Measurements from ENCODE around the gene OR12D1. TPM values are rescaled to one million over a fixed set of nuclear protein-coding genes. Genes with fewer than 3 reads are reported as not detected.

The OR12D1 gene
- total RNA-seq, 1 experiment from 2014 or later: not detected

DNA sequence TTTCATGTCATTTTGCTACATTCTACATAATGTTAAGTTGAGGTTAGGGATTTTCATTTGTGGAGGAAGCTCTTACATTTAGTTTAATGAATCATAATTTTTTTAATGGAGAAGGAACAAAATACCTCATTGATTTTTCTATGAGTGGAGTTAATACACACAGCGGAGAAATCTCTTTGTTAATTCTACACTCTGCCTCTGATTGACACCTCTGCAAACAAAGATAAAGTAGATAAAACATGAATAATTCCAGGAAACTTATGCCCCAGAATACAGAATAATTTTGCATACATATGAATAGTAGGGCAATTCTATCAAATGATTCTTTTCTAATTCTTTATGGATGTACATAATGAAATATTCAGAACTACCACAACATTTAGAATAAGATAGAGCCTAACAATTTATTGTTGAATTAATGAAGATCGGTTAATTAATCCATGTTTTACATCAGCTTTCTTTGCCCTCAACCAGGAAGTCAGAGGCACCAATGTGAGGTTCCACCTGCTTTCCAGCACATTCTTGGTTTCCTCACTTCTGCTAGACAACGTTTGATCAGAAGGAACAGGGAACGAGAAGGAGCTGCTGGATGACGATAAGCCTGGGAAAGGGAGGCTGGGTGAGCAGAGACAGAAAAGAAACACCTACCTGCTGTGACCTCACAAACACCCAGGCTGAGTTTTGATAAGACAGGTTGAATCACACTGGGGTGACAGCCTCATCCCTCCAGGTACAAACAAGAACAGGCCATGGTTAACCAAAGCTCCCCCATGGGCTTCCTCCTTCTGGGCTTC, 46.5 kb downstream of the OR12D1 start:
- intact Hi-C loops (cut with micrococcal nuclease): no loop called here
- RAD21 ChIA-PET (ENCODE audit: low non-redundant PET in 1 of 2, low total read pairs in 2 of 2, uncharacterized antibody in 2 of 2, unreplicated experiment in 2 of 2): no interaction called here
- Histone ChIP-seq H3K79me2 (ENCODE audit: insufficient read depth, low read length) (no peaks in the 10 kb centered on the region), H3K9ac (ENCODE audit: low read length) (no peak overlapping the region), H3K4me2 (ENCODE audit: low read length) (no peak overlapping the region), H3K27me3 (ENCODE audit: insufficient read depth, low read length) (0 out of 2 replicates have a peak, but pooled peaks cover 6% of the 10 kb centered on the region), H3K36me3 (ENCODE audit: control insufficient read depth in 1 of 2, insufficient read depth in 2 of 2, low read length in 2 of 2) (no peaks in the 10 kb centered on the region), H3K9me2 (ENCODE audit: insufficient read depth) (no peaks in the 10 kb centered on the region), H4K20me1 (ENCODE audit: insufficient read depth) (no peaks in the 10 kb centered on the region), H3K27ac (ENCODE audit: low read depth, low read length) (no peak overlapping the region), H3K9me3 (ENCODE audit: control insufficient read depth in 1 of 2, insufficient read depth in 1 of 2, low read depth in 1 of 2, low read length in 2 of 2) (no peaks in the 10 kb centered on the region), H2AFZ (ENCODE audit: low read depth, low read length, poor library complexity, severe bottlenecking) (no peak overlapping the region), H3K4me3 (replicated peaks in 1 of 2; ENCODE audit: low read depth in 1 of 2, low read length in 2 of 2) (no peak overlapping the region), H3K4me1 (ENCODE audit: control insufficient read depth in 1 of 2, insufficient read depth in 2 of 2, low read length in 2 of 2) (0 out of 4 replicates have a peak, but pooled peaks cover 0 to 3% of the 10 kb centered on the region in 2 experiments)
- DNase-seq (ENCODE audit: low read depth, low spot score) (no peak), ATAC-seq (no peak)
- TF ChIP-seq JUND (IDR thresholded peaks at IDR 0.05) (no peak), POLR2AphosphoS5 (IDR thresholded peaks at IDR 0.05; ENCODE audit: low read depth, low read length) (no peak), FOSL1 (IDR thresholded peaks at IDR 0.05; ENCODE audit: low read depth) (no peak), RAD21 (IDR thresholded peaks at IDR 0.05; ENCODE audit: low read depth) (no peak), SIN3A (IDR thresholded peaks at IDR 0.05; ENCODE audit: low read depth) (no peak), ELF1 (IDR thresholded peaks at IDR 0.05; ENCODE audit: borderline replicate concordance, low read depth) (no peak)
- no TSS peak for BruUV-seq (replicated peaks)
- CTCF ChIA-PET: no interaction called here
- POLR2A ChIA-PET: no interaction called here

DNA sequence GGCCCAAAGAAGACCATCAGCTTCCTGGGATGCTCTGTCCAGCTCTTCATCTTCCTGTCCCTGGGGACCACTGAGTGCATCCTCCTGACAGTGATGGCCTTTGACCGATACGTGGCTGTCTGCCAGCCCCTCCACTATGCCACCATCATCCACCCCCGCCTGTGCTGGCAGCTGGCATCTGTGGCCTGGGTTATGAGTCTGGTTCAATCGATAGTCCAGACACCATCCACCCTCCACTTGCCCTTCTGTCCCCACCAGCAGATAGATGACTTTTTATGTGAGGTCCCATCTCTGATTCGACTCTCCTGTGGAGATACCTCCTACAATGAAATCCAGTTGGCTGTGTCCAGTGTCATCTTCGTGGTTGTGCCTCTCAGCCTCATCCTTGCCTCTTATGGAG, 47.3 kb downstream of the OR12D1 start:
- ChIA-PET CTCF (no interaction called here), RAD21 (ENCODE audit: low non-redundant PET in 1 of 2, low total read pairs in 2 of 2, uncharacterized antibody in 2 of 2, unreplicated experiment in 2 of 2) (no interaction called here), POLR2A (no interaction called here)
- no peak overlapping the region for H3K4me2 ChIP-seq (ENCODE audit: low read length)
- H3K4me1 ChIP-seq (ENCODE audit: control insufficient read depth in 1 of 2, insufficient read depth in 2 of 2, low read length in 2 of 2): 0 out of 4 replicates have a peak, but pooled peaks cover 0 to 3% of the 10 kb centered on the region in 2 experiments
- H3K27ac ChIP-seq (ENCODE audit: low read depth, low read length): no peak overlapping the region
- H3K9ac ChIP-seq (ENCODE audit: low read length): no peak overlapping the region
- H3K9me3 ChIP-seq (ENCODE audit: control insufficient read depth in 1 of 2, insufficient read depth in 1 of 2, low read depth in 1 of 2, low read length in 2 of 2): no peaks in the 10 kb centered on the region
- DNase-seq (ENCODE audit: low read depth, low spot score): no peak
- H3K27me3 ChIP-seq (ENCODE audit: insufficient read depth, low read length): 0 out of 2 replicates have a peak, but pooled peaks cover 6% of the 10 kb centered on the region
- BruUV-seq (replicated peaks): no TSS peak
- no peak overlapping the region for H2AFZ ChIP-seq (ENCODE audit: low read depth, low read length, poor library complexity, severe bottlenecking)
- intact Hi-C loops (cut with micrococcal nuclease): no loop called here
- no peak for TF ChIP-seq SP1 (IDR thresholded peaks at IDR 0.05; ENCODE audit: low read depth)
- no peak for TF ChIP-seq EZH2 (IDR thresholded peaks at IDR 0.05)
- no peak for TF ChIP-seq POLR2AphosphoS5 (IDR thresholded peaks at IDR 0.05; ENCODE audit: low read depth, low read length)
- no peak for TF ChIP-seq JUND (IDR thresholded peaks at IDR 0.05)
- no peak for TF ChIP-seq CEBPB (IDR thresholded peaks at IDR 0.05; ENCODE audit: low read depth)
- TF ChIP-seq ZNF274 (IDR thresholded peaks at IDR 0.05; ENCODE audit: low read depth, low read length): no peak
- no peaks in the 10 kb centered on the region for H3K36me3 ChIP-seq (ENCODE audit: control insufficient read depth in 1 of 2, insufficient read depth in 2 of 2, low read length in 2 of 2)
- no peaks in the 10 kb centered on the region for H4K20me1 ChIP-seq (ENCODE audit: insufficient read depth)
- H3K4me3 ChIP-seq (replicated peaks in 1 of 2; ENCODE audit: low read depth in 1 of 2, low read length in 2 of 2): no peak overlapping the region
- no peaks in the 10 kb centered on the region for H3K79me2 ChIP-seq (ENCODE audit: insufficient read depth, low read length)
- ATAC-seq: no peak
- no peaks in the 10 kb centered on the region for H3K9me2 ChIP-seq (ENCODE audit: insufficient read depth)

Data from HCT116 (cell line).